IMR-90 (cell line): ENCODE data around the gene SOX6.

Experiments
- BHLHE40 ChIP-seq: fragments of 150-350 bp; IDR thresholded peaks from 2 replicates; pipeline ENCODE4 v1.6.1; 2016; ENCODE audit warnings: mild to moderate bottlenecking, low read depth, low read length
- CEBPB ChIP-seq: IDR thresholded peaks from 2 replicates; pipeline ENCODE4 v1.6.1; 2012; ENCODE audit warnings: low read depth, low read length, improper control_type of control experiment
- CHD1 ChIP-seq: IDR thresholded peaks from 2 replicates; pipeline ENCODE4 v1.6.1; 2012; ENCODE audit warnings: low read depth, low read length, improper control_type of control experiment
- FOS ChIP-seq: fragments of 150-350 bp; IDR thresholded peaks from 2 replicates; pipeline ENCODE4 v1.6.1; 2016; ENCODE audit warnings: low read depth, low read length
- MAZ ChIP-seq: IDR thresholded peaks from 2 replicates; pipeline ENCODE4 v1.6.1; 2012; ENCODE audit warnings: low read depth, mild to moderate bottlenecking, low read length, improper control_type of control experiment, moderate library complexity, borderline replicate concordance
- MXI1 ChIP-seq: IDR thresholded peaks from 2 replicates; pipeline ENCODE4 v1.6.1; 2012; ENCODE audit warnings: low read depth, mild to moderate bottlenecking, low read length, moderate library complexity, borderline replicate concordance
- NFE2L2 ChIP-seq: fragments of 150-350 bp; IDR thresholded peaks from 2 replicates; pipeline ENCODE4 v1.6.1; 2016; ENCODE audit warnings: low read depth, mild to moderate bottlenecking, low read length
- POLR2A ChIP-seq: IDR thresholded peaks from 2 replicates; pipeline ENCODE4 v1.6.1; 2012; ENCODE audit warnings: mild to moderate bottlenecking, low read depth, low read length
- RAD21 ChIP-seq: IDR thresholded peaks from 2 replicates; pipeline ENCODE4 v1.6.1; 2012; ENCODE audit warnings: low read length, improper control_type of control experiment
- RCOR1 ChIP-seq: IDR thresholded peaks from 2 replicates; pipeline ENCODE4 v1.6.1; 2012; ENCODE audit warnings: mild to moderate bottlenecking, low read length, improper control_type of control experiment; ENCODE audit not compliant: insufficient replicate concordance
- SMC3 ChIP-seq: fragments of 150-350 bp; IDR thresholded peaks from 2 replicates; pipeline ENCODE4 v1.6.1; 2016; ENCODE audit warnings: low read depth, mild to moderate bottlenecking, antibody characterized with exemption, low read length, moderate library complexity
- TF ChIP-seq, protein P1 (sequence below): fragments of 150-350 bp; IDR thresholded peaks from 2 replicates; pipeline ENCODE4 v1.6.1; 2017; ENCODE audit warnings: mild to moderate bottlenecking, antibody characterized with exemption, low read length, low read depth
- TF ChIP-seq, protein P2 (sequence below): conservative IDR thresholded peaks from 2 replicates; pipeline ENCODE4 v1.5.1; 2012; ENCODE audit warnings: mild to moderate bottlenecking, low read depth, low read length, improper control_type of control experiment

DNA sequence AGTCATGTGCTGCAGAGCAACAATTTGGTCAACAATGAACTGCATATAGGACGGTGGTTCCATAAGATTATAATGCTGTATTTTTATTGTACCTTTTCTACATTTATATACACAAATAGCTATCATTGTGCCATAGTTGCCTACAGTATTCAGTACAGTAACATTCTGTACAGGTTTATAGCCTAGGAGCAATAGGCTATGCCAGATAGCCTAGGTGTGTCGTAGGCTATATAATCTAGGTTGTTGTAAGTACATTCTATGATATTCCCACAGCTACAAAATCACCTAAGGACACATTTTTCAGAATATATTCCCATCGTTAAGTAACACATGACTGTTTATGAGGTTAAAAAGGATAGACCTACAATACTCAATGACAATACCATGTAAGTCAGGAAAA is 423.9 kb downstream of the SOX6 start:
- TF ChIP-seq, protein P1, sequence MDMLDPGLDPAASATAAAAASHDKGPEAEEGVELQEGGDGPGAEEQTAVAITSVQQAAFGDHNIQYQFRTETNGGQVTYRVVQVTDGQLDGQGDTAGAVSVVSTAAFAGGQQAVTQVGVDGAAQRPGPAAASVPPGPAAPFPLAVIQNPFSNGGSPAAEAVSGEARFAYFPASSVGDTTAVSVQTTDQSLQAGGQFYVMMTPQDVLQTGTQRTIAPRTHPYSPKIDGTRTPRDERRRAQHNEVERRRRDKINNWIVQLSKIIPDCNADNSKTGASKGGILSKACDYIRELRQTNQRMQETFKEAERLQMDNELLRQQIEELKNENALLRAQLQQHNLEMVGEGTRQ = no peak
- TF ChIP-seq, protein P2, sequence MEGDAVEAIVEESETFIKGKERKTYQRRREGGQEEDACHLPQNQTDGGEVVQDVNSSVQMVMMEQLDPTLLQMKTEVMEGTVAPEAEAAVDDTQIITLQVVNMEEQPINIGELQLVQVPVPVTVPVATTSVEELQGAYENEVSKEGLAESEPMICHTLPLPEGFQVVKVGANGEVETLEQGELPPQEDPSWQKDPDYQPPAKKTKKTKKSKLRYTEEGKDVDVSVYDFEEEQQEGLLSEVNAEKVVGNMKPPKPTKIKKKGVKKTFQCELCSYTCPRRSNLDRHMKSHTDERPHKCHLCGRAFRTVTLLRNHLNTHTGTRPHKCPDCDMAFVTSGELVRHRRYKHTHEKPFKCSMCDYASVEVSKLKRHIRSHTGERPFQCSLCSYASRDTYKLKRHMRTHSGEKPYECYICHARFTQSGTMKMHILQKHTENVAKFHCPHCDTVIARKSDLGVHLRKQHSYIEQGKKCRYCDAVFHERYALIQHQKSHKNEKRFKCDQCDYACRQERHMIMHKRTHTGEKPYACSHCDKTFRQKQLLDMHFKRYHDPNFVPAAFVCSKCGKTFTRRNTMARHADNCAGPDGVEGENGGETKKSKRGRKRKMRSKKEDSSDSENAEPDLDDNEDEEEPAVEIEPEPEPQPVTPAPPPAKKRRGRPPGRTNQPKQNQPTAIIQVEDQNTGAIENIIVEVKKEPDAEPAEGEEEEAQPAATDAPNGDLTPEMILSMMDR = no peak
- TF ChIP-seq RAD21 = no peak
- TF ChIP-seq SMC3 = no peak
- TF ChIP-seq POLR2A = no peak
- no peak for TF ChIP-seq FOS
- TF ChIP-seq CEBPB = no peak
- TF ChIP-seq MAZ = no peak
- no peak for TF ChIP-seq MXI1
- no peak for TF ChIP-seq RCOR1
- TF ChIP-seq NFE2L2 = no peak
- TF ChIP-seq CHD1 = no peak
- no peak for TF ChIP-seq BHLHE40
